Measurements from ENCODE around the gene STX8.
A peak's percentile ranks its signal among the peaks of the same experiment; 100 is the strongest.

Gene STX8

GRCh38 chr17:9432134-9432885, 143.3 kb downstream of the STX8 start:
- H3K4me3 ChIP-seq (ENCODE audit: low read depth, low read length) = no peak overlapping the region
- no peak overlapping the region for H3K4me2 ChIP-seq (ENCODE audit: low read length)
- H2BK5ac ChIP-seq (ENCODE audit: low read depth, low read length, poor library complexity) = no peak overlapping the region
- no peak overlapping the region for H2AK5ac ChIP-seq (ENCODE audit: low read length)
- H2AFZ ChIP-seq (ENCODE audit: insufficient read depth, low read length, poor library complexity) = no peak overlapping the region
- H3K9ac ChIP-seq (ENCODE audit: low read length) = no peak overlapping the region
- no peaks in the 10 kb centered on the region for H3K4me1 ChIP-seq (ENCODE audit: control insufficient read depth in 1 of 2, insufficient read depth in 2 of 2, low read length in 2 of 2)
- H3K4ac ChIP-seq (ENCODE audit: low read depth, low read length) = no peak overlapping the region
- H3K9me3 ChIP-seq (ENCODE audit: insufficient read depth, low read depth, low read length) = no peaks in the 10 kb centered on the region
- H3K79me1 ChIP-seq (ENCODE audit: low read length) = no peaks in the 10 kb centered on the region
- H4K12ac ChIP-seq (ENCODE audit: low read depth, low read length) = no peak overlapping the region
- DNase-seq = peak in 1 of 2 donors; percentile 42
- H4K8ac ChIP-seq (ENCODE audit: low read depth, low read length) = no peak overlapping the region
- no peaks in the 10 kb centered on the region for H3K27me3 ChIP-seq (ENCODE audit: insufficient read depth, low read length)
- no peak overlapping the region for H3K14ac ChIP-seq (ENCODE audit: low read length)
- H3K27ac ChIP-seq (ENCODE audit: low read depth, low read length) = no peak overlapping the region
- H3K23ac ChIP-seq (ENCODE audit: low read length) = no peak overlapping the region
- H4K91ac ChIP-seq (ENCODE audit: low read depth, low read length) = no peak overlapping the region
- H2BK12ac ChIP-seq (ENCODE audit: low read length) = no peak overlapping the region
- H3K36me3 ChIP-seq (ENCODE audit: control insufficient read depth in 1 of 2, insufficient read depth in 2 of 2, low read length in 2 of 2) = no peaks in the 10 kb centered on the region
- no peak overlapping the region for H3K18ac ChIP-seq (ENCODE audit: low read length)
- WGBS (ENCODE audit: extremely low coverage, insufficient coverage, insufficient read length) = no CpG with 5 or more reads among the region's 6 CpGs
- H2BK120ac ChIP-seq (ENCODE audit: insufficient read depth, low read length, poor library complexity) = no peak overlapping the region
- H3K79me2 ChIP-seq (ENCODE audit: control insufficient read depth, insufficient read depth, low read length, poor library complexity) = no peaks in the 10 kb centered on the region

- Histone ChIP-seq H3K4me1 (ENCODE audit: control insufficient read depth in 1 of 2, insufficient read depth in 2 of 2, low read length in 2 of 2) (no peaks in the 10 kb centered on the region), H2BK120ac (ENCODE audit: insufficient read depth, low read length, poor library complexity) (no peak overlapping the region), H4K8ac (ENCODE audit: low read depth, low read length) (no peak overlapping the region), H3K36me3 (ENCODE audit: control insufficient read depth in 1 of 2, insufficient read depth in 2 of 2, low read length in 2 of 2) (no peaks in the 10 kb centered on the region), H3K4me2 (ENCODE audit: low read length) (no peak overlapping the region), H2BK12ac (ENCODE audit: low read length) (no peak overlapping the region), H3K9me3 (ENCODE audit: insufficient read depth, low read depth, low read length) (no peaks in the 10 kb centered on the region), H4K91ac (ENCODE audit: low read depth, low read length) (no peak overlapping the region), H2AFZ (ENCODE audit: insufficient read depth, low read length, poor library complexity) (no peak overlapping the region), H3K79me1 (ENCODE audit: low read length) (no peaks in the 10 kb centered on the region), H3K4me3 (ENCODE audit: low read depth, low read length) (no peak overlapping the region), H3K4ac (ENCODE audit: low read depth, low read length) (no peak overlapping the region), H3K79me2 (ENCODE audit: control insufficient read depth, insufficient read depth, low read length, poor library complexity) (no peaks in the 10 kb centered on the region), H2BK5ac (ENCODE audit: low read depth, low read length, poor library complexity) (no peak overlapping the region), H4K12ac (ENCODE audit: low read depth, low read length) (no peak overlapping the region), H3K27ac (ENCODE audit: low read depth, low read length) (no peak overlapping the region), H2AK5ac (ENCODE audit: low read length) (no peak overlapping the region), H3K27me3 (ENCODE audit: insufficient read depth, low read length) (no peaks in the 10 kb centered on the region), H3K23ac (ENCODE audit: low read length) (no peak overlapping the region), H3K18ac (ENCODE audit: low read length) (no peak overlapping the region), H3K14ac (ENCODE audit: low read length) (no peak overlapping the region), H3K9ac (ENCODE audit: low read length) (no peak overlapping the region)
- no peak for DNase-seq
- WGBS (ENCODE audit: extremely low coverage, insufficient coverage, insufficient read length) = no CpG with 5 or more reads among the region's 2 CpGs
Observed at GRCh38 chr17:9431620-9432019, 144.0 kb downstream of the STX8 start.

- Histone ChIP-seq H3K27ac (ENCODE audit: low read depth, low read length) (no peak overlapping the region), H2AK5ac (ENCODE audit: low read length) (peak overlapping the region; percentile 37), H3K27me3 (ENCODE audit: insufficient read depth, low read length) (no peaks in the 10 kb centered on the region), H4K91ac (ENCODE audit: low read depth, low read length) (no peak overlapping the region), H2BK5ac (ENCODE audit: low read depth, low read length, poor library complexity) (no peak overlapping the region), H4K12ac (ENCODE audit: low read depth, low read length) (no peak overlapping the region), H2BK12ac (ENCODE audit: low read length) (no peak overlapping the region), H2AFZ (ENCODE audit: insufficient read depth, low read length, poor library complexity) (no peak overlapping the region), H3K23ac (ENCODE audit: low read length) (no peak overlapping the region), H2BK120ac (ENCODE audit: insufficient read depth, low read length, poor library complexity) (no peak overlapping the region), H3K4me3 (ENCODE audit: low read depth, low read length) (no peak overlapping the region), H3K9ac (ENCODE audit: low read length) (no peak overlapping the region), H3K79me2 (ENCODE audit: control insufficient read depth, insufficient read depth, low read length, poor library complexity) (no peaks in the 10 kb centered on the region), H4K8ac (ENCODE audit: low read depth, low read length) (no peak overlapping the region), H3K9me3 (ENCODE audit: insufficient read depth, low read depth, low read length) (no peaks in the 10 kb centered on the region), H3K18ac (ENCODE audit: low read length) (no peak overlapping the region), H3K36me3 (ENCODE audit: control insufficient read depth in 1 of 2, insufficient read depth in 2 of 2, low read length in 2 of 2) (no peaks in the 10 kb centered on the region), H3K4me1 (ENCODE audit: control insufficient read depth in 1 of 2, insufficient read depth in 2 of 2, low read length in 2 of 2) (peaks cover 5 to 6% of the 10 kb centered on the region in 2 experiments), H3K14ac (ENCODE audit: low read length) (no peak overlapping the region), H3K4me2 (ENCODE audit: low read length) (no peak overlapping the region), H3K79me1 (ENCODE audit: low read length) (no peaks in the 10 kb centered on the region), H3K4ac (ENCODE audit: low read depth, low read length) (no peak overlapping the region)
- no CpG with 5 or more reads among the region's 11 CpGs for WGBS (ENCODE audit: extremely low coverage, insufficient coverage, insufficient read length)
- peak; percentile 11 to 71 for DNase-seq
Observed at GRCh38 chr17:9427465-9428315, 147.9 kb downstream of the STX8 start.

- Histone ChIP-seq H2AFZ (ENCODE audit: insufficient read depth, low read length, poor library complexity) (no peak overlapping the region), H3K9me3 (ENCODE audit: insufficient read depth, low read depth, low read length) (no peaks in the 10 kb centered on the region), H3K36me3 (ENCODE audit: control insufficient read depth in 1 of 2, insufficient read depth in 2 of 2, low read length in 2 of 2) (no peaks in the 10 kb centered on the region), H3K4ac (ENCODE audit: low read depth, low read length) (no peak overlapping the region), H2BK12ac (ENCODE audit: low read length) (no peak overlapping the region), H3K79me1 (ENCODE audit: low read length) (no peaks in the 10 kb centered on the region), H3K27ac (ENCODE audit: low read depth, low read length) (no peak overlapping the region), H3K79me2 (ENCODE audit: control insufficient read depth, insufficient read depth, low read length, poor library complexity) (no peaks in the 10 kb centered on the region), H4K8ac (ENCODE audit: low read depth, low read length) (no peak overlapping the region), H3K27me3 (ENCODE audit: insufficient read depth, low read length) (no peaks in the 10 kb centered on the region), H3K4me3 (ENCODE audit: low read depth, low read length) (no peak overlapping the region), H3K14ac (ENCODE audit: low read length) (no peak overlapping the region), H2AK5ac (ENCODE audit: low read length) (no peak overlapping the region), H3K9ac (ENCODE audit: low read length) (no peak overlapping the region), H4K91ac (ENCODE audit: low read depth, low read length) (no peak overlapping the region), H2BK5ac (ENCODE audit: low read depth, low read length, poor library complexity) (no peak overlapping the region), H3K18ac (ENCODE audit: low read length) (no peak overlapping the region), H4K12ac (ENCODE audit: low read depth, low read length) (no peak overlapping the region), H3K23ac (ENCODE audit: low read length) (no peak overlapping the region), H3K4me2 (ENCODE audit: low read length) (no peak overlapping the region), H2BK120ac (ENCODE audit: insufficient read depth, low read length, poor library complexity) (no peak overlapping the region), H3K4me1 (ENCODE audit: control insufficient read depth in 1 of 2, insufficient read depth in 2 of 2, low read length in 2 of 2) (peaks cover 5 to 6% of the 10 kb centered on the region in 2 experiments)
- WGBS (ENCODE audit: extremely low coverage, insufficient coverage, insufficient read length) = no CpG with 5 or more reads among the region's 8 CpGs
- no peak for DNase-seq
Observed at GRCh38 chr17:9424071-9424640, 151.5 kb downstream of the STX8 start.
